SIG-M5 treated with dmso at 0.1 percent for 504 hours (cell line): ENCODE data around the gene TBL1XR1.
A peak's percentile ranks its signal among the peaks of the same experiment; 100 is the strongest.

Experiments used
- DNase-seq: peaks from one replicate; lab custom pipeline; 2025; ENCODE audit not compliant: unreplicated experiment; lab: John Stamatoyannopoulos, UW

The TBL1XR1 gene

GRCh38 chr3:177068967-177069366, 128.3 kb downstream of the TBL1XR1 start:
- no peak for DNase-seq

DNA sequence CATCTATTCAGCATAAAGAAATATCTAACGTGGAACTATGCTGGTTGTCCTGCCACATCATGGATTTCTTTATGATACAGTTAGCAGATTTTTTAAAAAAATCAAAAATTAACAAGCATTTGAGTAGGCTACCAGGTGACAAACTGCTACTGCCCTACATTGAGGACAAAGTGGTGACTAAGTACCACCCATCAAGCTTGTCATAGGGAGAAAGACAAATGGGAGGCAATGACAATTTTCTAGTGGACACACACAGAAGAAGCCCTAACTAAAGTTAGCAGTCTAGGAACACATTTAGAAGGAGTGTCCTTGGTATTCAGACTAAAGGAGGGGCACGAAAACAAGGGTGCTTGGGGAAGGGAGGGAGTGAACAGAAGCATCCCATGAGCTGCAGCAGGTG, 131.2 kb downstream of the TBL1XR1 start:
- no peak for DNase-seq

GRCh38 chr3:177065285-177066033, 131.8 kb downstream of the TBL1XR1 start:
- DNase-seq: no peak

DNA sequence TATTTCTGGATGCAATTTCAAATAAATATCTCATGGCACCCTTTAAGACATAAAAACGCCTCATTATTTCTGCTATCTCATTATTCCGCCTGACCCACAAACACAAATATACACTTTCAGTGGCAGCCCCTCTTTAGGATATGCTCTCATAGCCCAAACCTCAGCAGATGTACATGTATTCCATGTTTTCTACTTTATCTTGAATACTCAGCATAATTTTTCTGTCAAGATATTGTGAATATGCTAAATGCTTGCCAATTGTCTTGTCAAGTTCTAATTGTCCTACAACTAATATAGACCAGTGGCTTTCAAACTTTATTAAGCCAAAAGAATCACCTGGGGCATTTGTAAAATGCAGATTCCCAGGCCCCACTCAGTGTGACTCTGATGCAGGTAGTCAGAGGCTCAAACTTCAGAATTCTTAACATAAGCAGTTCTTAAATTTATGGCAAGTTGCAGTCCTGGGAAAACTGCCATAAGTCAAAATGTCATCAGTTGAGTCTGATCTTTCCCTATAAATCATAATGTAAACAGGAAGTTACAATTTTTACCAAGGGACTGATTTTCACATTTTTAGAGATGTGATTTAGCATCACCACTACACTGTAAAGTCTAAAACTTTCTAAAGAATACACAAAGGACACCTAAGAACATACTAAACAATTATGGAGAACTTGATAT, 135.1 kb downstream of the TBL1XR1 start:
- no peak for DNase-seq

DNA sequence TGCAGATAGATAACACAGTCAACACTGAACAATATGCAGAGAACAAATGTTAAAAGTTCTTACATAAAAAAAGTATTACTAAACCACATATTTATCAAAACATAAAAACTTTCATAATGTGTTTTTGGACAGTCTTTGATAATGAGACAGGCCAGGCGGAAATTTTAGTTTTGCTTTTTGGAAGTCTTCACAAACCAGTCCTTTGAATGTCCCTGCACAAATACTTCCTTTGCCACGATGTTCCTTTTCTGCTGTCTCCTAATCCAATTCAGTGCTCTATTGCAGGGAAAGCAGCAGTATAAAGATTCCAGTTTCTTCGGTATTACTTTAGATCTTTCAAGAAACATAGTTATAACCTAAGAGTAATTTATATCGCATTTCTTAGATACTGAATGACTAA, 135.9 kb downstream of the TBL1XR1 start:
- no peak for DNase-seq

DNA sequence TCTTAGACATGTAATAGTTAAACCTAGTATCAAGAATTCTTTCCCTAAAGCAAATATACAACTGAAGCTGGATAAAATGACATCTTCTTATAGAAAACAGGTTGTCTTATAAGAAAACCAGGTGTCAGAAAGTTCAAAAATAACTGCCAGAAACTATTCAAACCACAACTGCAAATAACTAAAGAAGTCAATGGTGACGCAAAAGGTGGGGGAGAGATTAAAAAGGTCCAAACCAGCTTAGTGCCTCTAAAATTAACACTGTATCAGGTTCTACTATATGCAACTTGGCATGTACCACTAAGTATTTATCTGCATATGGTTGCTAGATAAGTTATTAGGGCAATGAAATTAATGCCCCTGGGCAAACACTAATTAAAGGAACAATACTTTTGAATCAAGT, 136.8 kb downstream of the TBL1XR1 start:
- DNase-seq: no peak

DNA sequence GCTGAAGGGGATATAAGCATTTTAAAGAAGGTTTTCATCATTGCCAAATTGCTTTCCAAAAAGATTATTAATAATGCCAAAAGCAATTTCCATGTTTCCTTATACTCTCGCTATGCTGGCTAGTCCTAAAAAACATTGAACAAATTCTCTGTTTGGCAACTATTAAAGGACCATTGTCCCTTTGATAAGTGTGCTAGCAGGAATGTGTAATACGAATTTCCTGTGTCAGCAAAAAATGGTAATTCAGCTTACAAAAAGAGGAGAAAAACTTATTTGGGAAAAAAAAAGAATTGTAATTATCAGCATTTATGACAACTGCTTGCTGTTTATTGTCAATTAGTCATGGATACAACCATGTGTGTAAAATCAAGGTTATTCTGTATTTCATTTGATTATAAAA, 138.6 kb downstream of the TBL1XR1 start:
- DNase-seq: no peak

DNA sequence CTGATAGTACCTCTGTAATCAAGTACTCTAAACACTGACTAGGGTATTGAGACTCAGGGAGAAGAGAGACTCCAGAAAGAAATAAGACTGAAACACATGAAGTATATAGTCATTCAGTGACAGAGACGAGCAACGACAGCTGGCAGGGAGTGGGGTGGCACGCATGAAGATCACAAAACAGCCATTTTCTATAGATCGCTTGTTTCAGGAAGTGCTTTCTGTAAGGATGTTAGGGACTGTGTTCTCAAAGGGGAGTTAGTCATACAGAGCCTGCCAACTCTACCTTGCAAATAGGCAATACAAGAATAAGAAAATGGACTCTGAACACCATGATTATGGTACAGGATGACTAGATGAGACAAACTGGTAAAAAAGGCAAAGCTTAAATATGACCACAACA, 139.5 kb downstream of the TBL1XR1 start:
- no peak for DNase-seq

GRCh38 chr3:177056927-177057326, 140.4 kb downstream of the TBL1XR1 start:
- DNase-seq: no peak

DNA sequence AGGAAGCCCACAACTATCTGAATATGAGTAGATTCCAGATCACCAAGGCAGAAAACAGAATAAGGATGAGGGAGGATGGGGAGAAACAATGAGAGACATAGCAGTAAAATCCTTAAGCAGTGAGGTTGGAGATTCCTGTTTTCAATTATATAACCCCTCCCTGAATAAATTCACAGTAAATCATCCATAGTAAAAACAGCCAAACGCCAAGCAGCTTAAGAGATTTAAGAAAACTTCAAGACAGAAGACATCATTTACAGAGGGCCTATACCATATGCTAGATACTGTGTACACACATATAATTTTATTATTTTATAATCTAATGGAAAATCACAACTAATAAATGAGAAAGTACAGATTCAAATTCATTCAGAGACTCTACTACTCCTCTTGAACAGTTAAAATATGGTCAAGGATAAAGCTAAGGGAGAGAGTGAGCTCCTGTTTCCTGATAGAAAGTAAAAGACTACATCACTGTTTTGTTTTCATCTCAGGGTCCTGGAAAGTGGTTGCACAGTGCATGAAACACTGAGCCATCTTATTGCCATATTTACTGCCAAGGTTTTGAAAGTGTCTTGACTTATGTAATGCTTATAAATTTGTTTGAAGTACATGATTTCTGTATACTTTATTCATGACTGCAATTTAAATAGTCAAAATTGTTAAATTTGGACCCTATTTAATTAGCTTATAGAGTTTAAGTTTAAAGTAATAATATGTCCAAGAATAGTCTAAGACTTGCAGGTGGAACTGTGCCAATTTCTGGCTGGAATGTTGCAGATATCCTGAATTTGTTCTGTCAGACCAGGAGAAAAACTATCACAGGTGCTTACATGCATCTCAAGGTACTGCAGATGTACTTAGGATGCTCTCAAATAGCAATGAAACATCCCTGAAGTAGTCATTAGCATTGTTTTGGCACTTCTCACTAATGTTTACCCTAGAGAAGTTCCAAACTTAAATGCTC, 141.4 kb downstream of the TBL1XR1 start:
- DNase-seq: no peak

GRCh38 chr3:177053107-177053506, 144.2 kb downstream of the TBL1XR1 start:
- no peak for DNase-seq

GRCh38 chr3:177051411-177051810, 145.9 kb downstream of the TBL1XR1 start:
- DNase-seq: no peak

DNA sequence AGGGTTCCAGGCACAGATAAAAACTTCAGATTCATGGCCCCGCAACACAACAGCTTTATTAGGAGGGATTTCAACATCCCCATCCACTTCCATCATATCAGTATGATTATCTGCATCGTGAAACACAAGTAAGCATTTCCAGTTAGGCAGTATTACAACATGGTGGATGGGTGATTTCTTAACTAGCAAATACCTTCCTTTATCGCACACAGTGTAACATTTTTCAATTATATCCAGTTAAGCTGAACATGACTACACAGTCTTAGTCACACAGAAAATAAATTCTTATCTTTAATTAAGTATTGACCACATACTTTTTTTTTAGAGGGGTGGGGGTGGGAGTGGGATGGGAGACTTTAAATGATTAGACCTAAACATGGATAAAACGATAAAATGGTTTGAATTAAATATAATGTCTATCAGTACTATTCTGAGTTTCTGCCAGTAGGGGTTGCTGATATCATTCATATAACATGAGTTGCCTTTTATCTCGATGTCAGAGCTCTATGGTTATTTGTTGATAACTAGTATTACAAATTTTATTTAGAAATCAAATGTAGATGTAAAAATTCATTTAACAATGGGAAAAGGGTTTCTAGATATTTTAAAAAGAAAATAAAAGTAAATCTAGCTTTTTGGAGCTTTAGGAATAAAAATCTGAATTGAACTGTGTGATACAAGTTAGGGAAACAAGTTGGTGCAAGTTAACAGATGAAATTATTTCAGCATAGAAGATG, 146.6 kb downstream of the TBL1XR1 start:
- peak; percentile 44 for DNase-seq

- no peak for DNase-seq
Measured at GRCh38 chr3:177045767-177046166, 151.5 kb downstream of the TBL1XR1 start.

DNA sequence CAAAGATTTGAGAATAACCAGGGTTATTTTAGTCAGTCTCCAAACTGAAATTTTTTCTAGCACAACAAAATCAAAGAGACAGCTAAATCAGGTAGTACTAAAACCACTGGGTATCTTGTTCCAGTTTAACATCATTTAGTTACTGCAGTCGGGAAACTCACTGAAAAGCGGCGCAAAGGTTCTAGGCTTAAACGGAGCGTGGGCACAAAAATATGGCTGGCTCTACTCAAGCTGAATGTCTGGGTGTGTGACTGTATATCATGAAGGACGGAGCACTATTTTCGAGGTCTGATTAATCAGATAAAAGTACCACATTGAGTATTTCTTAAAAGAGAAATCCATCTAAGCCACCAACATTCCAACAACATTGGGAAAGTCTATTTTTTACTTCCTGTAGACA, 152.1 kb downstream of the TBL1XR1 start:
- DNase-seq: no peak

DNA sequence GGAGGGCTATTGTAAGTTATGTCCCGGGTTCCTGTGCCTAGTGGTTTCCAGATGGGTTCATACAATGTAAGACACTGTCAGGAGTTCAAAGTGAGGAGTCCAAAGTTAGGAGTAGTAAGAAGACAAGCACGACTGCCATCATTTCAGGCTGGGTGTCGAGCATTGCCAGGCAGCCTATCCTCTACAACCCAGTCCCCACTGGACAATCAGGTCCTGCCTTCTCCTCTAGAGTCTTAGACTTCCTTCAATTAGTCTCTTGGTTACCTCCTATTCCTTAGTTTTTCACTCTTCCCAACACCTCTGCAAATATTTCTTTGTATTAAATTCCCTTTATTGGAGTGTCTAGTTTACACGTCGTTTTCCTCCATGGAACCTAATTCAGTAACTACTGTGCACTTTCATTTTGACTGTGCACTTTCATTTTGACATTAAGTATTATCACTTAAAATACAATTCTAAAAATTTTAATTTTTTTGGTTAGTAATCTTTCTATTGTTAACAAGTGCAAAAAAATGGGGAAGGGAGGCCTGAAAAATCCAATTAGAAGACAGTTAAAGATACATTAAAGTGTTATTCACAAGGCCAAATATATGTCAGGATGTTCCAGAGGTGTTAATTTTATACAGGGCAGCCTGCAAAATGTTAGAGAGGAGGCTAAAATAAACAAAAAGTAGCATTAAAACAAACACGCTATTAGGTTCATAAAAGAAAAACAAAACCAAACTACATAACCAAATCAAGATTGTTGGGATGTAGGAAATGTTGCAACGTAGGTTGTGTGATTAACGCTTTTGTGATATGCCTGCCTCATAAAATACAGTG, 155.3 kb downstream of the TBL1XR1 start:
- no peak for DNase-seq

DNA sequence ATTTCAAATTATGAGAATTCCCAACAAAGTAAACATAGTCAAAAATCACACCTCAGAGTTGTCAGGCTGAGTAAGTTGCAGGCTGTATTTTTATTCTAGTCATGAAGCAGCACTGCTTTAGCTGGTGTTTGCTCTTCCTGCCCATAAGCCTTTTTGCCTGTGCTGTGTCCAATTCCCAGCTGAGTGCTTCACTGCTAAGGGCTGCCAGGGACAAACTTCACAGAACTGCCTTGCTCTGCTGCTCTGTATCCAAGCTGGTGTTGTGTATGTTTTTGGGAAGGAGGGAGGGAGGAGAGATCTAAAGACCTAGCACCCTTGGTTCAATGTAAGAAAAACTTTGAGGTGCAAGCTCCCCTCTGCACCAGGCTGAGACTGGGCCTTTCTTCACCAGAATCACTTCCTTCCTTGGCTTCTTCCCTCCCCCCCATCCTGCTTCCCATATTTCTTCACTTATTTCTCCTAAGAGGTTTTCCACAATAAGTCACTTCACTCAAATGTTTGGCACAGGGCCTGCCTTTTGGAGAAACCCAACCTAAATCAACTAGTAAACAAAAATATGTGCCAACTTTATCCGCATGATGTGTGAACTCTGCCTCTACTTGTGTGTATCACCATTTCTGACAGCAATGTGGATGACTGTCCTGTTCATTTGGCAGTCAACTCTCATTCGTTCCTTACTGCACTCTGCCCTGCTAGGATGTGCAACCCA, 156.1 kb downstream of the TBL1XR1 start:
- no peak for DNase-seq

DNA sequence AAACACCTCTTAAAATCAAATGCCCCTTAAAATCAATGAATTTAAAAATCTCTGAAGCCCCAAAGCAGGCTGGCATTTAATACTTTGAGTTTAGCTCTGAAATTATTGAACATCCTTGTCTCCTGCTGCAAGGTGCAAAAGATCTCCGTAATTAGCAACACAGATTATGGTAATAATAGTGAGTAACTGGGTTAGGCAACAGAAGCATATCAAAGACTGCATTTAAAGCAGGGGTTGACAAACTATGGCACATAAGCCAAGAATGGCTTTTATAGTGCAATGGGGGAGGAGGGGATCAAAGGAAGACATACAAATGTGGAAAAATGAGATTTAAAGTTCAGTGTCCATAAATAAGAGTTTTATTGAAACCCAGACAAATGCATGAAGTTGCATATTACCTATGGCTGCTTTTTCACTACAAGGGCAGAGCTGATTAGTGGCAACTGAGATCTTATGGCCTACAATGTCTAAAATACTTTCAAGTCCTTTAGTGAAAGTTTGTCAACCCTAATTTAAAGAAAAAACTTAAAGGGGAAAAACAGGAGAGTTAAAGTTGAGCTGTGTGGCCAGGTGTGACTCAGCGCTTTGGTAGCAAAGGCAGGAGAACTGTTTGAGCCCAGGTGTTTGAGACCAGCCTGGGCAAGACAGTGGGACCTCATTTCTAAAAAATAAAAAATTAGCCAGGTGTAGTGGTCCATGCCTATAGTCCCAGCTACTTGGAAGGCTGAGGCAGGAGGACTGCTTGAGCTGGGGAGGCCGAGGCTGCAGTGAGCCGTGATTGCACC, 157.6 kb downstream of the TBL1XR1 start:
- DNase-seq: no peak

DNA sequence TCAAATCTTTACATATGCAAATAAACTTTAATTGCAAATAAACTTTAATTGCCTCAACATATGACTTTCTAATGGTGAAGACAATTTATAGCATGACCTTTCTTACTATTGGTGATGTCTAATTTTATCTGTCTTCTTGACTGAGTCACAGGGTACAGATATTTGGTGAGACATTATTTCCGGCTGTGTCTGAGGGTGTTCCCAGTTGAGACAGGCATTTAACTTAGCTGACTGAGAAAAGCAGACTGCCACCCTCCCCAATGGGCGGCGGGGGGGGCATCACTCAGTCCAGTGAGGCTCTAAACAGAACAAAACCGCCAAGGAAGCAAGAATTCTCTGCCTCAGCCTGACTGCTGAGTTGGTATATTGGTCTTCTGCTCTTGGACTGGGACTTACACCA, 160.0 kb downstream of the TBL1XR1 start:
- no peak for DNase-seq
